AG09319 (cell line): Measurements from ENCODE around the gene CCL23.

ENCODE experiments used
- DNase-seq: peaks from one replicate; pipeline ENCODE4 v3.0.0-alpha.2; 2010; ENCODE audit warnings: low read depth; ENCODE audit errors: extremely low read depth
- TF ChIP-seq, protein P1 (sequence below): IDR thresholded peaks from 2 replicates; pipeline ENCODE4 v1.5.1; 2011; ENCODE audit warnings: low read depth, mild to moderate bottlenecking, inconsistent platforms, low read length, moderate library complexity

CCL23 gene

GRCh38 chr17:35982409-35983191, 35.2 kb downstream of the CCL23 start:
- DNase-seq, result no peak
- TF ChIP-seq, protein P1, sequence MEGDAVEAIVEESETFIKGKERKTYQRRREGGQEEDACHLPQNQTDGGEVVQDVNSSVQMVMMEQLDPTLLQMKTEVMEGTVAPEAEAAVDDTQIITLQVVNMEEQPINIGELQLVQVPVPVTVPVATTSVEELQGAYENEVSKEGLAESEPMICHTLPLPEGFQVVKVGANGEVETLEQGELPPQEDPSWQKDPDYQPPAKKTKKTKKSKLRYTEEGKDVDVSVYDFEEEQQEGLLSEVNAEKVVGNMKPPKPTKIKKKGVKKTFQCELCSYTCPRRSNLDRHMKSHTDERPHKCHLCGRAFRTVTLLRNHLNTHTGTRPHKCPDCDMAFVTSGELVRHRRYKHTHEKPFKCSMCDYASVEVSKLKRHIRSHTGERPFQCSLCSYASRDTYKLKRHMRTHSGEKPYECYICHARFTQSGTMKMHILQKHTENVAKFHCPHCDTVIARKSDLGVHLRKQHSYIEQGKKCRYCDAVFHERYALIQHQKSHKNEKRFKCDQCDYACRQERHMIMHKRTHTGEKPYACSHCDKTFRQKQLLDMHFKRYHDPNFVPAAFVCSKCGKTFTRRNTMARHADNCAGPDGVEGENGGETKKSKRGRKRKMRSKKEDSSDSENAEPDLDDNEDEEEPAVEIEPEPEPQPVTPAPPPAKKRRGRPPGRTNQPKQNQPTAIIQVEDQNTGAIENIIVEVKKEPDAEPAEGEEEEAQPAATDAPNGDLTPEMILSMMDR, result no peak

DNA sequence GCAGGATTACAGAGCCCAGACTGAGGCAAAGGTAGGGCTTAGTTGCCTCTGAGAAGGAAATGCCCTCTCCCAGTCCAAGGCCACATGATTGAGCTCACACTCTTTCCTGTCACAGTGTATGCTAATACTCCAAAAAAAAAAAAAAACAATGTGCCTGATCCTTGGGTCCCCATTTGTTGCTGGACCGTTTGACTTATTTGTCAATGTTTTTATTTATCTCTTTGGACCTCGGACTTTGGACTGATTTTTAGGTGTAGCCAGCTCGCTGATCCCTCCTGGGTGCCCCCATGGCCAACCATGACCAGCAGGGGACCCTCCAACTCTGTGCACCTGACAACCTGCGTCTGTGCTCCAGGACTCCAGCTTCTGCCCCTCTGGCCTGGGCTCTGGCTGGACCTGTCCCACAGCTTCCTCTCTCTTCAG, 35.9 kb downstream of the CCL23 start:
- no peak for DNase-seq
- TF ChIP-seq, protein P1, result no peak

GRCh38 chr17:35981246-35981645, 36.5 kb downstream of the CCL23 start, which contains the start of gene CCL16:
Gene CCL16 (minus strand): TSS chr17:35981497. CDS start chr17:35981420, 77 bp downstream.
- no peak for DNase-seq
- TF ChIP-seq, protein P1, result no peak

GRCh38 chr17:35978346-35978745, 39.4 kb downstream of the CCL23 start:
- DNase-seq, result no peak
- TF ChIP-seq, protein P1, result no peak

GRCh38 chr17:35977509-35977908, 40.3 kb downstream of the CCL23 start:
- no peak for DNase-seq
- TF ChIP-seq, protein P1, result no peak

GRCh38 chr17:35973333-35974260, 44.2 kb downstream of the CCL23 start:
- TF ChIP-seq, protein P1, result no peak
- DNase-seq, result no peak

- DNase-seq, result no peak
- TF ChIP-seq, protein P1, result no peak
These were observed 44.8 kb downstream of the CCL23 start for GRCh38 chr17:35972945-35973332.
